SW480 (cell line): ENCODE measurements around the gene KCNH5.

ENCODE experiments used
- DNase-seq: peaks from one replicate; pipeline ENCODE4 v3.0.0-alpha.2; 2016; ENCODE audit warnings: low spot score

Gene KCNH5

GRCh38 chr14:62739647-62740046 lies 305.6 kb downstream of the KCNH5 start:
- DNase-seq, result no peak

GRCh38 chr14:62736048-62737043 lies 308.9 kb downstream of the KCNH5 start:
- no peak for DNase-seq

DNA sequence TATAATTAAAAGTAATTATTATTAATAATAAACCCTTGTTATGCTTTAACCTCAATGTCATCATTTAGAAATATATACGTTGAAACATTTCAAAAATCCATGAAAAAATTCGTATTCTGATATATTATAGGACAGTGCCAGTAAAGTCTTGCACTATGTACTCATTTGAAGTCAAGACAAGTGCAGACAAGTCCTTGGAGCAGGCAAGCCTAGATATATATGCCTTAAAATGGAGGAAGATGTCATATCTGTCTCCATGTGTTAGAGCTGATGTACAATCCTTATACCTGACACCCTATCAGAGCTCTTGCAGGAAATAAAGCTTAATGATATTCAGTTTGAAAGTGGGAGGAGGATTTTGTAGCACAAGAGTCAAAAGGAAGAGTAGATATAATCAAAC lies 310.4 kb downstream of the KCNH5 start:
- DNase-seq, result no peak

DNA sequence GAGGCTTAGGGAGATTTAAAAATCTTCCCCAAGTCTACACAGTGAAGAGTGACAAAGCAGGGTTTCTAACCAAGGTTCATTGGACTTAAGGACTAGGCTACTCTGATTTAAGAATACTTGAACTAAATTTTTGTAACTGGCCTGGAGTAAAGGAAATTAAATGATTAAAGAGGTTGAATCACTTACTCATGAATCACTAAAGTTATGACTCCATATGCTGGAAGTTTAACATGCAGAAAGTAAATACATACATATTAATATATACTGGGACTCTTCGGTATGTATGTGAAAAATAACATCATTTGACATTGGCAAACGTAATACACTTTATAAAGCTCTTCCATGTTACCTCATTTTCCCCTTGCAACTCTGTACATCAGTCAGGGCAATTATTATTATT lies 322.9 kb downstream of the KCNH5 start:
- DNase-seq, result no peak

GRCh38 chr14:62718629-62719028 lies 326.6 kb downstream of the KCNH5 start:
- no peak for DNase-seq

GRCh38 chr14:62711351-62712023 lies 333.8 kb downstream of the KCNH5 start:
- DNase-seq, result no peak

GRCh38 chr14:62710811-62711210 lies 334.4 kb downstream of the KCNH5 start:
- no peak for DNase-seq

DNA sequence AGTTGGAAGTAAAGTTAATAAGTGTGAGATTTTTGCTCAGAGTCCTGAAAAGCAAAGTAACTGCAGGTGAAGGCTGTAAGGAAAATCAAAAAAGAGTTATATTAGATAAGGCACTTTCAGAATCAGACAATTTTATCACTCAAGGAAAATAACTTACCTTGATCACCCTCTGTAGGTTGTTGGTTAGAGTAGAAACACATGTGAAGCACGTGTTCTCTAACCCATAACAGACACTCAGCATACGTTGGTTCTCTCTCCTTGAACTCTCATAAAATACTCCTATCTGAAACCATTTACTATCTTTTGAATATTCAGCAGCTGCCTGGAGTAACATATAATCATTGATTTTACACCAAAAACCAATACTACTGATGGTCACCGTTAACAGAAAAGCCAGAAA lies 335.5 kb downstream of the KCNH5 start:
- no peak for DNase-seq

- DNase-seq, result no peak
Measured at GRCh38 chr14:62706217-62706616, 339.0 kb downstream of the KCNH5 start.

GRCh38 chr14:62697461-62697860 lies 347.8 kb downstream of the KCNH5 start:
- no peak for DNase-seq

- DNase-seq, result no peak
Measured at GRCh38 chr14:62696929-62697328, 348.3 kb downstream of the KCNH5 start.

DNA sequence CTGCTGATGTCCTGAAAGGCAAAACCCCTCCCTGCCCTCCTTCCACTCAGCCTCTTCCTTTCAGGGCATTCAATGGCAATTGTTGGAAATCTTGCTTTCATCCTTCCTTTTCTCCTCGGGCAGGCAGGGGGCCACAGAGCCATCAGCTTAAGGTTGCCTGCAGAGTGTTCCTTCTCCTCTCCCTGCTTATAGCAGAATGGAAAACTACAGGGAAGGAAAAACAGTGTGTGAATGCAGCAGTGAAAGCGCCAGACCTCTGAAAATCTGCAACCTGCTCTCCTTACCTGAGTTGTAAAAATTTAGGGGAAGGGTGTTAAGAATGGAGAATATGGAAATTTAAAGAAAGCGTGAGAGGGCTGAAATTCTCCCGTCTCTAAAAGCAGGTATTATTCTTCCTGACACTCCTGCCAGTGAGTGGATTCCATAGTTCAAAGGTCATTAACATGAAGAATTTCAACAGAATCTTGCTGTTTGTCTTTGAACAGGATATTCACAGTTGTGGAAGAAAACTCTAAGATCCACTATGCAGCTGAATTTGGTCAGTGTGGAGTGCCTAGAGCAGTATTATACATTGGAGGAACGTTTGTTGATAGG lies 348.8 kb downstream of the KCNH5 start:
- no peak for DNase-seq

DNA sequence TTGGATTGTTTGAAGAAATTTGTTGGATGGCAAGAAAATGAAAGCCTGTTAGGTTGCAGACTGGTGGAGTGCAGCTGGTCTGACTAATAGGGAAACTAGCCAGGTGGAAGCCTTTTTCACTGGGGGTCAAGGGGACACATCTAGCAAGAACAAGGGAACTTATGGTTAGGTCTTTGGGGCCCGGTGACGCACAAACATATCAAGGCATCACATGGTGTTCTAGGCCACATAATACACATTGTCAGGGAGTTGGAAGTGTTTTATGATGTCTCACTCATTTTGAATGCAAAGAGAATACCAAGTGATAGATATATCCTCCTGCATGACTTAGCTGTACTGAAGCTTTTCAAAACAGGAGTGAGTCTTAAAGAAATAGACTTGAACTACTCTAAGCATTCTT lies 351.2 kb downstream of the KCNH5 start:
- DNase-seq, result no peak

DNA sequence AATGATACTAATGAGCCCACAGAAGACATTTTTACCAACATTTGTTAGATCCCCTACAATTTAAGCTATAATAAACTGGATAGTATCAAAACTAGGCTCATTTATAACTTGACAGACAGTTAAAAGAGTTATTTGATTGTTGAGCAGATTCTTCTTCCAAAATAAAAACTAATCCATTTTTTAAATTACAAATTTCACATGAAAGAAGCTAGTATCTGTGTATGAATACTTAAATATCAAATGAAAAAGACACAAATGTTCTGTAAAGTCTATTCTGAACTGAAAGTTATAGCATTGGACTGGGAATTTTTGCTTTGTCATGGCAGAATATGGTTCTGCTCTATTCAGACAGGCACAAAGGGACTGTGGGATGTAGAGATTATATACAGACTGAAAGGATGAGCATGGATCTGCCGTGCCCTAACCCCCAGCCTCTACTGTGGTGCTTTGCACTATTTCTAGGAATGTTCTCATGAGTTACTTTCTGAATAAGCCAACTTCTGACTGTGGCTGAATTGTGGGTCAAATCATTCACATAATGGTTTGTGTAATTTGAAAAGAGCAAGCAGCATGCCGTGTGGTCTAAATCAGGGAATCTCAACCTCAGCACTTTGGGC lies 352.7 kb downstream of the KCNH5 start:
- no peak for DNase-seq

DNA sequence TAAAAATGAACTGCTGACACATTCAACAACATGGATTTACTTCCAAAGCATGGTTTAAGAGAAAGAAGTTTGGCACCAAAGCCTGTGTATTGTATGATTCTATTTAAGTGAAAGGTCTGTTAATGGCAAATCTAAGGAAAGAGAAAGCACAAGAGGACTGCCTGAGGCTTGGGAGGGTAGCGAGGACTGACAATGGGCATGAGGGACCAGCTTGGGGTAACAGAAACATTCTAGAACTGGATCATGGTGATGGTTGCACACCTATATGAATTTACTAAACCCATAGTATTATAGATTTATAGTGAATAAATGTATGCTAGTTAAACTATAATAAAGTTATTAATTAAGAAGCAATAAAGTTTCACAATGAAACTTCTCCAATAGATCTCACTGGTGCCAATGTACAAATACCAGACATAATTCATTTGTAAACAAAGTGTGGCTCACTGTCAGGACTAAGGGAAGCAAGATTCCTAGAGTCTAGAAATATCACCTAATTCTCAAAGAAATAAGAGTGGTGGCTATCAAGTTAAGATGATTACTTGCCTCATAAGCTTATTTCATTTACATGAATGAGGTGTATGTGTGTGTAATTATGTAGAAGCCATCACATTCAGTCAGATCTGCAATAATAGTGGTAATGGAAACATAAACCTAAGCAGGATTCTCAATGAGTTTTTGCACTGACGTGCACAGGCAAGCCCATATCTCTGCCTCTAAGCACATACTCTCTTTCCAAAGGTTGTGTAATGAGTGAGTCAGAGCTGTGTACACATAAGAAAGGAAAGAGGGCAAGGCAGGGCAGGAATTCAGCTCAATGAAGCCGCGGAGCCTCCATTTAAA lies 353.4 kb downstream of the KCNH5 start:
- DNase-seq, result peak; percentile 90

GRCh38 chr14:62689733-62690132 lies 355.5 kb downstream of the KCNH5 start:
- no peak for DNase-seq

DNA sequence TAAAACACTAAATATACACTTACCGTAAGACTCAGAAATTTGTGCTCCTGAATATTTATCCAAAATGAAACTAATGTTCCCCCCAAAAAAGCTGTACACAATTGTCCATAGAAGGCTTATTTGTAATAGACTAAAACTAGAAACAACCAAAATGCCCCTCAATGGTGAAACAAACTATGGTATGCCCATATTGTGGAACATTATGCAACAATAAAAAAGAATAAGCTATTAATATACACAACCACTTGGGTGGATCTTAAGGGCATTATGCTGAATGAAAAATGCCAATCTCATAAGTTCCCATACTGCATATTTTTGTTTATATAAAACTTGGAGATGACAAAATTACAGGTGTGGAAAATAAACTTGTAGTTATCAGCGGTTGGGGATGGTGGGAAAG lies 357.4 kb downstream of the KCNH5 start:
- no peak for DNase-seq

DNA sequence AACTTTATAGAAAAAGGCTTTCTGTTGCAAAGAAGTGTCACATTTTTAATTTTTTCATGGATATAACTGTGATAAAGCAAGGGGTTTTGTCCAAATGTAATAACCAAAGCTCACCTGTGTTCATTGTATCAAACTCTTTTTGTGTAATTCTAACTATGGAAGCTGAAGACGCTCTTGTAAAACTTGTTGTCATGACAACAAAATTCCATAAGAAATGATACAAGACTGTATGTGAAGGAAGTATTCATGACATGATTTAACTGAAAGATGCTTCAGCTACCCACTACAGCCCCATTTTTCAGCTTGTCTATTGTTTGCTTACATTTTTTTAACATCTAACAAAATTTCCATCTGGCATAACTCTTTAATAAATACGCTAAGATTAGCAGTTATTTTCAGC lies 360.9 kb downstream of the KCNH5 start:
- no peak for DNase-seq

DNA sequence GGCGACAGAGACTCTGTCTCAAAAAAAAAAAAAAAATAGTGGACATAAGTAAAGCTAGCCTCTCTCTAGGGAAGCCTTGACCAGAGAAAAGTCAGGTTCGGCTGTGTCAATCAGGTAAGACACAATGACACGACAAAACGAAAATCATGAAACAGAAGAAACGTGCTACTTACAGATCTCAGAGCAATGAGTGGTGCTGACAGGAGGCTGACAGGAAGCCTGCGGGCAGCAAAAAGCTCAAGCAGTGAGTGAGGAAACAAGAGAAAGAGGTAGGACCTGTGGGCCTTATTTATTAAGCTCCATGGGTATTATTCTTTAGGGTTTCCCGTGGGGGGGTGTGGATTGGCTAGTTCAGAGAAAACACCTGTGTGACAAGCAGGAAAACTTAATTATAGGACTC lies 363.1 kb downstream of the KCNH5 start:
- no peak for DNase-seq

DNA sequence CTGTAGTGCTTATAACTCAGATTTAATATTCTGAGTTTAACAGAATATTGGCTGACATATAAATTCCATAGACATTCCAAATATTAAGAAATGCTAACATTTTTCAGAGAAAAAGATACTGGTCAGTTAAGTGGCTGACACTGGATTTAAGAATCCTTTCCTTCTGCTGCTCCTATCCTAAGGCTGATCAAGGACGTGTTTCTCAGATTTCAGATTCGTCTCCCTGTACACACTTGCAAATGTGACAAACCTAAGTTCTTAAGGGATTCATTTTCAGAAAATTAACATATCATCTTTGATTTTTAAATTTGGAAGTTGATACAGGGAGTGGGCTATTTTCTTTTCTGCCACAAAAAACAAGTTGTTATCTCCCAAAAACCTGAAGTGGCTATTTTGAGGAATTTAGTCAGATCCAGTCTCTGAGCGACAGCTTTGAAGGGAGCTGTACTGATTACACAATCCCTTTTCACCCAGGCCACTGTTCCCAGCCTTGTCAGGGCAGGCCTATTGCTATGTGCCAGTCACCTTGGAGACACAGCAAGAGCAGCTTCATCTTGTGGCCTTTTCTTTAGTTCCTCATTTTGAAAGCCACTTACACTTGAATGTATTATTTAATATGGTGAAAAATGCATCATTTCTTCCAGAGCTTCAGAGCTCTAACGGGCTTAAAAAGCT lies 370.6 kb downstream of the KCNH5 start:
- DNase-seq, result no peak
